ENCODE data around the gene PLIN3.

DNA sequence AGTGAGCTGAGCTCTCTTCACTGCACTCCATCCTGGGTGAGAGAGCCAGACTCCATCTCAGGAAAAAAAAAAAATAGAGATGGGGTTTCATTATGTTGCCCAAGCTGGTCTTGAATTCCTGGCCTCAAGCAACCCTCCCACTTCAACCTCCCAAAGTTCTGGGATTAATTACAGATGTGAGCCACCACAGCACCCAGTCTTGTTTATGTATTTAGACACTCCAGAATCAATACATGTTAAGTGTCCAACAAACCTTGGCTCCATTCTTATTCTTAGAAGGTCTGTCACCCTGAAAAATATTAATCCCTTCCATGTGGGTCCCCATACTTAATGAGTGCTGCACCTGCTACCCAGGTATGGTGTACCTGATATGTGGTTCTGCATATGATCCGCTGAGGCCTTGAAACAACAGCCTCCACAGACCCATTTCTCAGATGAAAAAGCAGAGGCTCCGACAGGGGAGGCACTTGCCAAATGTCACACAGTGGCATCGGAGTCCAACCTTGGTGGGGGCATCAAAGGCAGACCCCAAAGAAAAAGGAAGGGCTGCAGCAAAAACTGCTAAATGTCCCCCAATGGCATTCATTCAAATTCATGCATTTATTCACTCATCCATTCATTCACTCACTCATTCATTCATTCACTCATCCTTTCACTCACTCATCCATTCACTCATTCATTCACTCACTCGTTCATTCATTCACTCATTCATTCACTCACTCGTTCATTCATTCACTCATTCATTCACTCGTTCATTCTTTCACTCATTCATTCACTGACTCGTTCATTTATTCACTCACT, 52.6 kb downstream of the PLIN3 start:
- TF ChIP-seq, protein P1, sequence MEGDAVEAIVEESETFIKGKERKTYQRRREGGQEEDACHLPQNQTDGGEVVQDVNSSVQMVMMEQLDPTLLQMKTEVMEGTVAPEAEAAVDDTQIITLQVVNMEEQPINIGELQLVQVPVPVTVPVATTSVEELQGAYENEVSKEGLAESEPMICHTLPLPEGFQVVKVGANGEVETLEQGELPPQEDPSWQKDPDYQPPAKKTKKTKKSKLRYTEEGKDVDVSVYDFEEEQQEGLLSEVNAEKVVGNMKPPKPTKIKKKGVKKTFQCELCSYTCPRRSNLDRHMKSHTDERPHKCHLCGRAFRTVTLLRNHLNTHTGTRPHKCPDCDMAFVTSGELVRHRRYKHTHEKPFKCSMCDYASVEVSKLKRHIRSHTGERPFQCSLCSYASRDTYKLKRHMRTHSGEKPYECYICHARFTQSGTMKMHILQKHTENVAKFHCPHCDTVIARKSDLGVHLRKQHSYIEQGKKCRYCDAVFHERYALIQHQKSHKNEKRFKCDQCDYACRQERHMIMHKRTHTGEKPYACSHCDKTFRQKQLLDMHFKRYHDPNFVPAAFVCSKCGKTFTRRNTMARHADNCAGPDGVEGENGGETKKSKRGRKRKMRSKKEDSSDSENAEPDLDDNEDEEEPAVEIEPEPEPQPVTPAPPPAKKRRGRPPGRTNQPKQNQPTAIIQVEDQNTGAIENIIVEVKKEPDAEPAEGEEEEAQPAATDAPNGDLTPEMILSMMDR (IDR thresholded peaks at IDR 0.05), result no peak
- TF ChIP-seq TCF7L2 (IDR thresholded peaks at IDR 0.05; ENCODE audit: low read depth, low read length), result no peak
- TF ChIP-seq, protein P2, sequence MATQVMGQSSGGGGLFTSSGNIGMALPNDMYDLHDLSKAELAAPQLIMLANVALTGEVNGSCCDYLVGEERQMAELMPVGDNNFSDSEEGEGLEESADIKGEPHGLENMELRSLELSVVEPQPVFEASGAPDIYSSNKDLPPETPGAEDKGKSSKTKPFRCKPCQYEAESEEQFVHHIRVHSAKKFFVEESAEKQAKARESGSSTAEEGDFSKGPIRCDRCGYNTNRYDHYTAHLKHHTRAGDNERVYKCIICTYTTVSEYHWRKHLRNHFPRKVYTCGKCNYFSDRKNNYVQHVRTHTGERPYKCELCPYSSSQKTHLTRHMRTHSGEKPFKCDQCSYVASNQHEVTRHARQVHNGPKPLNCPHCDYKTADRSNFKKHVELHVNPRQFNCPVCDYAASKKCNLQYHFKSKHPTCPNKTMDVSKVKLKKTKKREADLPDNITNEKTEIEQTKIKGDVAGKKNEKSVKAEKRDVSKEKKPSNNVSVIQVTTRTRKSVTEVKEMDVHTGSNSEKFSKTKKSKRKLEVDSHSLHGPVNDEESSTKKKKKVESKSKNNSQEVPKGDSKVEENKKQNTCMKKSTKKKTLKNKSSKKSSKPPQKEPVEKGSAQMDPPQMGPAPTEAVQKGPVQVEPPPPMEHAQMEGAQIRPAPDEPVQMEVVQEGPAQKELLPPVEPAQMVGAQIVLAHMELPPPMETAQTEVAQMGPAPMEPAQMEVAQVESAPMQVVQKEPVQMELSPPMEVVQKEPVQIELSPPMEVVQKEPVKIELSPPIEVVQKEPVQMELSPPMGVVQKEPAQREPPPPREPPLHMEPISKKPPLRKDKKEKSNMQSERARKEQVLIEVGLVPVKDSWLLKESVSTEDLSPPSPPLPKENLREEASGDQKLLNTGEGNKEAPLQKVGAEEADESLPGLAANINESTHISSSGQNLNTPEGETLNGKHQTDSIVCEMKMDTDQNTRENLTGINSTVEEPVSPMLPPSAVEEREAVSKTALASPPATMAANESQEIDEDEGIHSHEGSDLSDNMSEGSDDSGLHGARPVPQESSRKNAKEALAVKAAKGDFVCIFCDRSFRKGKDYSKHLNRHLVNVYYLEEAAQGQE (IDR thresholded peaks at IDR 0.05; ENCODE audit: insufficient read depth in 1 of 2, low read depth in 2 of 2, low read length in 1 of 2), result no peak

Data from Panc1 (cell line).